Activated naive CD8-positive, alpha-beta T cell treated with anti-CD3 and anti-CD28 coated beads, Interleukin-2, amount 50 U/mL, for 16 hours (primary cell): ENCODE data around the gene INPP5A.
A peak's percentile ranks its signal among the peaks of the same experiment; 100 is the strongest.
"Not testable (repeated sequence)": the region's sequence is repeated elsewhere in the genome, so short reads cannot be mapped to it uniquely, and the experiment has no call there.

Source experiments
- DNase-seq: peaks from one replicate; pipeline ENCODE4 v3.0.0-alpha.2; 2020; ENCODE audit warnings: low read depth, low spot score

INPP5A gene

GRCh38 chr10:132562916-132563456 lies 25.4 kb downstream of the INPP5A start:
- no peak for DNase-seq

GRCh38 chr10:132563485-132564248 lies 26.1 kb downstream of the INPP5A start:
- no peak for DNase-seq

DNA sequence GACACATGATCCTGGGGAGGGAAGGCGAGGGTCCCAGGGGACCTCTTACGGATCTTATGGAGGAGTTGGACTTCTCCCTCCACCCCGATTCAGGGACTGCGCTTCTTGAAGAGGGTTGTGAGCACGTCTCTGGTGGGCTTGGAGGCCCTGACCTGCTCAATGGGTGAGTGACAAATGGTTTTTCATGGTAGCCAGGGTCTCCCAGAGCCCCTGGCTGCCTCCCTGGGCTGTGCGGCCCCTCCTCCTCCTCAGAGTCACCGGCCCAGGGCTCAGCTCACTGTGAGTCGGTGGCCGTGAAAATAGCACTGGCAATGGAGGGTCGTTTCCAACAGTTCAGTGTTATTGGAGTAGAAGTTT lies 26.6 kb downstream of the INPP5A start:
- no peak for DNase-seq

- DNase-seq, result no peak
These were observed 27.1 kb downstream of the INPP5A start for GRCh38 chr10:132564690-132565089.

DNA sequence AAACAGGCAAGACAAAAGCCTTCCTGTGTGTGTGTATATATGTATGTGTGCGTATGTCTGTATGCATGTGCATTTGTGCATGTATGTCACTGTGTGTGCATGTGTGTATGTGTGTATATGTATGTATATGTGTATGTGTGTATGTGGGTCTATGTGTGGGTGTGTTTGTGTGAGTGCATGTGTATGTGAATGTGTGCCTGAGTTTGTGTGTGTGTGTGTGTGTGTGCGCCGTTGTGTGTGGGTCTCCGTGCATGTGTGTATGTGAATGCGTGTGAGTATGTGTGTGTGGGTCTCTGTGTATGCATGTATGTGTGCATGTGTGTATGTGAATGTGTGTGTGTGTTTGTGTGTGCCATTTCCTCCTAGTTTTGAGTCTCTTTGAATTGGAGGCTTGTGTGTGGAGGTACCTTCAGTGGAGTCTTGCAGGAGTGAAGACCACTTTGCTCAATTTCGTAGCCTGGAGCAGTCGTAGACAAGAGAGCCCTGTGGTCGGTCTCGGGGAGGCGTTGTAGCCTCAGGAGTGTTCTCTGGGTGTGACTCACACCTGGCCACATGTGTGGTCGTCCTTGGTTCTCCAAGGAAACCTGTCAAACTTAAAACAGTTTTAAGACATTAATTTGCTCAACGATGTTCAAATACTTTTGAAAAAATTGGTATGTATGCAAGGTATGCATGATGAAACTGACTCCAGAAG lies 28.1 kb downstream of the INPP5A start:
- no peak for DNase-seq

GRCh38 chr10:132566892-132567291 lies 29.3 kb downstream of the INPP5A start:
- DNase-seq, result no peak

GRCh38 chr10:132570265-132570664 lies 32.7 kb downstream of the INPP5A start:
- no peak for DNase-seq

DNA sequence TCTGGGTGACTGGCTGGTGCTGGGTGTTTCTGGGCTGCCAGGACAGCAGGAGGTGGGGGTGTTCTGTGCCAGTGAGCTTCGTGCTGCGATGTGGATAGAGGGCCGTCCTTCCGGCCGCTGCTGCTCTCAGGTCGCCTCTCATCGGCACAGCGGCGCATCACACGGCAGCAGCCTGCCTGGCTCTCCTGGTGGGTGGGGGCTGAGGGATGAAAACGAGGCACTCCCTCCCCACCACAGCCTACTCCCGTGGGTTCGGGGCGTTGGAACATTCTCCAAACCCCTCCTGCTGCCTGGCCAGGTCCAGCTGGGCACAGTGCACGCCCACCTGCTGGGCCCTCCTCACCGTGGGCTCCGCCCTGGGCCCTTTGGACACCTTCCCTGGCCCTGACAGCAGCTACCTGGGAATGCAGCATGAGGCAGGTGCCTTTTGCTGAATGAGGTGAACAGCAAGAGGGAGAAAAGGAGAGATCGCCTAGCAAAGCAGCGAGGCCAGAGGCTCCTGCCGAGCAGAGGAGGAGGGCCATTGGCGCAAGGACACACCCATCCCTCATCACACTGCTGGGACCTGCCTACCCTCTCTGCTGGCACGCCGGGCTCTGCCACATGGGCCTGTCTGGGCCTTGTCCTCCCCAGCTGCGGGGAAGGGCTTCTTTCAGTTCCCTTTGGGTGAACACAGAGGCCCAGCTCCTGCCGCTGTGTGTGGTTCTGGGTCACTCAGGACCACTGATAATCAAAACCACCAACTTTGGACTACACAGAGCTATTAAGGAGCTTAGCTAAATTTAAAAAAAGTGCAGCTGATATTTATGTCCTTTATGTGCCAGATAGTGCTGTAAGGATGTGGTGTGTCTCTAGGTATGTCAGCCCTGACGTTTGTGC lies 33.4 kb downstream of the INPP5A start:
- DNase-seq, result no peak

DNA sequence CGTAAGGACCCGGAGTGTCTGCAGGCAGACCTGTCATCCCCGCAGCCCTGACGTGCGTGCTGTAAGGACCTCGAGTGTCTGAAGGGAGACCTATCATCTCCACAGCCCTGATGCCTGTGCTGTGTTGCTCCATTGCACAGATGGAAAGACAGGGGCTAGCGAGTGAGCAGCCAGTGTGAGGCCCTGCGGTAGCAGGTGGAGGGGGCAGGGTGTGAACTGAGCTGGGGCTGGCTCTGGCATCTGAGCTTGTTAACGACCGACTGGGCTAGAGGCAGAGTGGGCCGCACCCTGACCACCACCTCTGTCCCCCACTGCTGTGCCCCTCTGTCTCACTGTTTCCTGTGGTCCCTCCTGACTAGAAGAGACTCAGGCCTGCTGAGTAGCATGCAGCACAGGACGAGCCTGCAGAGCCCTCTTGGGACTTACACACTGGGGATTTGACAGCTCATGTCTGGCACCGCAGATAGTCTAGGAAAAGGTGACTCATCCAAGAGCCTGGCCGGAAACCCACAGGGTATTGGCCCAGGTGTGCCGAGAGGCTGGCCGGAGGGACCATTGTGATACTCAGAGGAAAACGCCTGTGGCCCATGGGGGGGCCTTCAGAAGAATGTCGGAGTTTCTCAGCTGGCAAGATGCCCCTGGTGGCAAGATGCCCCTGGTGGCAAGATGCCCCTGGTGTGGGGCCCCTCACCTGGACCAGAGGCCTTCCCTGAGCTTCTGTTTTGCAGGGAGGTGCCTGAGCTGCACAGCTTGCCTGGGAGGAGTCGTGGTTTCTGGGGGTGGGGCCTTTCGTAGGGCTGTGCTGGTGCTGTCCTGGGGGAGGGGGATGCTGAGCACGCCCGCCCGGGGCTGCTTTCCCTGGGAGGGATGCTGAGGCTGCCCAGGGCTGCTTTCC lies 34.3 kb downstream of the INPP5A start:
- DNase-seq, result peak; percentile 24

GRCh38 chr10:132572545-132572937 lies 35.0 kb downstream of the INPP5A start:
- DNase-seq, result no peak

GRCh38 chr10:132572946-132573345 lies 35.4 kb downstream of the INPP5A start:
- DNase-seq, result not testable (repeated sequence)

DNA sequence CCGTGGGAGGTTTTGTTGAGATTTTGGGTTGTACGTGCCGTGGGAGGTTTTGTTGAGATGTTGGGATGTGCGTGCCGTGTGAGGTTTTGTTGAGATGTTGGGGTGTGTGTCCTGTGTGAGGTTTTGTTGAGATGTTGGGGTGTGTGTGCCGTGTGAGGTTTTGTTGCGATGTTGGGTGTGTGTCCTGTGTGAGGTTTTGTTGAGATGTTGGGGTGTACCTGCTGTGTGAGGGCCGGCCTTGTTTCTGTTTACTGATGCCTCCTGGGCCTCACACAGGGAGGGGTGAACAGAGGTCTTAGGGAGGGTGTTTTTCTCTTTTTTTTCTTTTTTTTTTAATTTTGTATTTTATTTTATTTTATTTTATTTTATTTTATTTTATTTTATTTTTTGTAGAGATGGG lies 36.7 kb downstream of the INPP5A start:
- no peak for DNase-seq

DNA sequence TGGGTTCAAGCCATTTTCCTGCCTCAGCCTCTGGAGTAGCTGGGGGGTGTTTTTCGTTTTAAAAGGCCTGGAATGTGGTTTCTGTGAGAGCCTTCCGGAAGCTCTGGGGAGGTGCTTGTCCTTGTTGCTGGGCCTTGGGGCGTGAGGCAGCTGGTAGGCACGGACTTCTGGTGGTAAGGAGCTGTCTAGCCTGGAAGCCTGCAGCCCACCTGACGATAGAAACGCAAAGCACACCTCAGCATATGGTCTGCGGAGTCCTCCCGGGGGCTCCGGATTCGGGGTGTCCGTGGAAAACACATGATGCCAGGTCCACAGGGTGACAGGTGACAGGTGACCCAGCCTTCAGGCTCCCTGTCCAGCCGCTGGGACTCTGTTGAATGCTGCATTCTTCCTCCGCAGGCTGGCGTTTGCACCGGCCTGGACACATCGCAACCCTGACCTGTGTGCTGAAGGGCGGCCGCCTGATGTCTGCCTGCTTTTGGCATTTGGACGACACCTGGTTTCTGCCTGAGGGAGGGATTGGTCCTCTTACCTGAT lies 37.3 kb downstream of the INPP5A start:
- DNase-seq, result no peak

GRCh38 chr10:132575320-132576201 lies 38.0 kb downstream of the INPP5A start:
- DNase-seq, result no peak

DNA sequence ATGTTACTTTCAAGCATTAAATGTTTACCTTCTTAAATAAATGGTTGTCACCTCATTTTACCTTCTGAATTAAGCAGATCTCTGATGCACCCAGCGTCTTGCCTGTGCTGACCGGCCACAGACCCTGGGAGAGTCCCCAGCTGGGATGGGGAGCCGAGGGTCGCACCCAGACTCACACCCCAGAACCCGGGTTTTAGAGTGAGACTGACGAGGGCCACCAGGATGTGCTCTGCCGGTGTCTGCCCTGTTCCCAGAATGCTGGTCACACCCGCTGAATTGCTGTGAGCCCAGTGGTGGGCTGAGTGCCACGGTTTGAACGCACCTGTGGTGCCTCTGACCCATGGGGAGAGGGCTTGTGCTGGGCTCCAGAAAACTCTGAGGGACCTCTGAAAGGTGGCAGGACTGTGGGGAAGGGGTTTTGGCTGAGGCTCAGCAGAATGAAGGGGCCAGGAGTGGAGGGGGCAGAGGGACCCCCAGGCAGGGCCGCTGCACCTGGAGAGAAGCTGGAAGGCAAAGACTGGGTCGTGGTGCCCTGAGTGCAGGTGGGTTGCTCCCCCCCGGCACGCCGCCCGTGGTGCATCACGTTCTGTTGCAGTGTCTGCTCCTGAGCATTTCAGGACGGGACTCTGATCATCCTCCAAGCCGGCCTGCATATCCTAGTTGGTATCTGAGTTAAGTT lies 39.2 kb downstream of the INPP5A start:
- DNase-seq, result no peak

DNA sequence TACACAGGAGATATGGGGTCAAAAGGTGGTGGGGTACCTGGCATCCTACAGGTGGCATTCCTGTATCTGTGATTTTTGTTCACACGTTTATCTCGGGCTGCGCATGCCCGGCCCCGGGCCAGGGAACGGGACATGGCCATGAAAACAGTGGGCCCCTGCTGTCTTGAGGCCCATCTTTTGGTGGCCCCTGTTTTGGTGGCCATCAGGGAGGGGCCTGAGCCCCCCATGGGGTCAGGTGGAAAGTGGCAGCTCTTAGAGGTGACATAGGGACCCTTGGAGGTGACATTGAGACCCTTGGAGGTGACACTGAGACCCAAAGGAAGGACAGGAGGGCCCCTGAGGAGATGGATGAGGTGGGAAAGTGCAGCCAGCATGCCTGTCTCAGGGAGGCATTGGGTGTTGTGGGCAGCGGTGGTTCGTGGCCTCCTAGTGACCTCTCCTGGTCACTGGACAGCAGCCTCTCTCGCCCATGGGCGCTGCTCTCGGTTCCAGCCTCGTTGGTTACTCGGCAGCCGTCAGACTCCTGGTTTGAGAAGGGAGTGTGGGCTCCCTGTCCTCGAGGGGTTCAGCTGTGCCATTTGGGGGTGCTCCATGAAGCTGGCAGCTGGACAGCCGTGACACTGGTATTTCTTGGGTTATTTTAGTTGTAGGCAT lies 39.9 kb downstream of the INPP5A start:
- DNase-seq, result no peak

DNA sequence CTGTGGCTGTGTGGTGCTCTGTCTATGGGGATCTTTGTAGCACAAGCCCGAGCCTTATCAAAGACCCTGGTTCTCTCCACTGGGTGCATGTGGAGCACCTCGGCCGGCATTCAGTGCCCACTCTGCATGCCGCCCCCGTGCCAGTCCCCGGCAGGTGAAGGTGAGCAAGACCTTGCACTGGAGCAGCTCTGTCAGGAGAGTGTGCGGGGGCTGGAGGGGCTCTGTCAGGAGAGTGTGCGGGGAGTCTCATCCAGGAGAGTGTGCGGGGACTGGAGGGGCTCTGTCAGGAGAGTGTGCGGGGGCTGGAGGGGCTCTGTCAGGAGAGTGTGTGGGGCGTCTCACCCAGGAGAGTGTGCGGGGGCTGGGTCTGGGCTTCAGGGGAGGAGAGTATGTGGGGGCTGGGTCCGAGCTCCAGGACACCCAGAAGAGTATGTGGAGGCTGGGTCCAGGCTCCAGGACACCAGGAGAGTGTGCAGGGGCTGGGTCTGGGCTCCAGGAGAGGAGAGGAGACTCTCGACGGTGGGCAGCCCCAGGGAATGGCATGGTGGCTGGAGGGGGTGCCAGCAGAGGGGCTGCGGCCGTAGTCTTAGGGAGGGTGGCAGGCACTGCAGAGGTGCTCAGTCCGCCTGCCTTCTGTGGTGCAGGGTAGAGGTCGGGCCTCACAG lies 40.8 kb downstream of the INPP5A start:
- no peak for DNase-seq
